Breast epithelium (tissue), 4 donors: ENCODE results near the gene NUDT1. TPM values are rescaled to one million over a fixed set of nuclear protein-coding genes. Genes with fewer than 3 reads are reported as not detected.

Source experiments
- DNase-seq, 2 donors: peaks; one replicate each; pipeline ENCODE4 v3.0.0-alpha.2; 2019; ENCODE audit warnings: low spot score in 2 of 2
- H3K27ac ChIP-seq, 2 donors: fragments of 200-600 bp; sonication (generic) in 1 of 2; one replicate each; pipeline ENCODE4 v1.5.1; 2016 to 2019; ENCODE audit warnings: mild to moderate bottlenecking in 1 of 2
- H3K27me3 ChIP-seq, 2 donors: fragments of 200-600 bp; sonication (generic) in 1 of 2; one replicate each; pipeline versions ENCODE4 v1.5.1 to v1.6.0; 2017 to 2019; ENCODE audit warnings: control low read depth in 1 of 2, mild to moderate bottlenecking in 1 of 2
- H3K36me3 ChIP-seq: fragments of 200-600 bp; one replicate; pipeline ENCODE4 v1.5.1; 2019
- H3K4me1 ChIP-seq, 2 donors: fragments of 200-600 bp; sonication (generic); one replicate each; pipeline ENCODE4 v1.5.1; 2016 to 2019; ENCODE audit warnings: control low read depth in 1 of 2
- H3K4me3 ChIP-seq, 3 donors: fragments of 200-600 bp; sonication (generic); 1 replicate in 2 of 3; 2 replicates in 1 of 3; pipeline ENCODE4 v1.5.1; 2016 to 2019; ENCODE audit warnings: mild to moderate bottlenecking in 3 of 3, moderate library complexity in 2 of 3
- H3K9me3 ChIP-seq, 2 donors: fragments of 200-600 bp; sonication (generic) in 1 of 2; one replicate each; pipeline ENCODE4 v1.5.1; 2016 to 2019; ENCODE audit warnings: control low read depth in 1 of 2
- POLR2A ChIP-seq: fragments of 450-650 bp; IDR thresholded peaks from one replicate; pipeline ENCODE4 v1.6.1; 2016; ENCODE audit warnings: antibody characterized with exemption, mild to moderate bottlenecking, moderate library complexity
- POLR2AphosphoS5 ChIP-seq, 3 donors: sonication (generic); formaldehyde crosslinking; IDR thresholded peaks; one replicate each; pipeline ENCODE4 v1.6.1; 2017; ENCODE audit warnings: antibody characterized with exemption in 3 of 3
- intact Hi-C: fragments of 100-400 bp; cut with DNase I; formaldehyde crosslinking; loops from one replicate; pipeline ENCODE4 v1.15.1; 2023; ENCODE audit warnings: low total_unique reads
- total RNA-seq, 3 donors: library from RNA; depleted of rRNA; stranded (reverse); fragments of >200 nt; gene quantifications; one replicate each; pipeline ENCODE4 v1.1.0, GENCODE V29; 2016
- TF ChIP-seq, protein P1 (sequence below), 3 donors: fragments of 450-650 bp; IDR thresholded peaks; one replicate each; pipeline ENCODE4 v1.5.1; 2016 to 2017; ENCODE audit warnings: antibody characterized with exemption in 3 of 3, mild to moderate bottlenecking in 3 of 3, moderate library complexity in 3 of 3

The NUDT1 gene
- total RNA-seq, 3 donors from 2014 or later, result 13.3 to 28.5 (median 18.0) TPM

DNA sequence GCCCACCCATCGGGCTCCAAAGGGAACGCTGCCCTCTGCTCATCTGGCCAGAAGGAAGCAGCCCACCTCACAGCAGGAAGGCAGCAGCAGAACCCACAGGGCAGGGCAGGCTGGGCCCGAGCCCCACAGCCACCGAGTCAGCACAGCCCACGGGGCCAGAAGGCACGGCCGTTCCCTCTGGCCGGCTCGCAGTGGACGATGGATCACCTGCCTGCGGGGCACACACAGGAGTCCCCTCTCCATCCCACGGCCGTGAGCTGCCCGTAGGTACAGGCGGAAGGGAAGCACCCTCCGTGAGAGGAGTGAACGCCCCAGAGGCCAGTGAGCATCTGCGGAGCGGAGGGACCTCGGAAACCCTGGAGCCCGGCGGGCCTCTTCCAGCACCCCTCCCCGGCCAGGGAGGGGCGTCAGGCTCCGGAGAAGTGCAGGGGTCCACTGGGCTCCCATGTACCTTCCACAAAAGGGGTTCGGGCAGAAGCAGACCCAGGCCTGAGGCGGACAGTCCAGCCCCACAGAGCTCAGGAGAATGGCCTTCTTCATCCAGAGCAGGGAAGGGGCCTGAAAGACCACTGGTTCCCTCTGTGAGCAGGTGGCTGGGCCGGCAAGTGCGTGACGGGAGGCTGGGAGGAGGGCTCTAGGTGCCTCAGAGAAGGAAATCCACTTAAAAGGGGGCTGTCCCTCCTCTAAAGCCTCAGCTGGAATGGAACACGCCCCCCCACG lies 11.7 kb downstream of the NUDT1 start:
- Histone ChIP-seq H3K9me3 (no peaks in the 10 kb centered on the region), H3K27me3 (no peaks in the 10 kb centered on the region), H3K27ac (no peak overlapping the region), H3K4me3 (no peak overlapping the region), H3K36me3 (no peaks in the 10 kb centered on the region), H3K4me1 (peaks cover 0 to 5% of the 10 kb centered on the region in 2 donors)
- intact Hi-C loops, result no loop called here
- no peak for DNase-seq
- TF ChIP-seq POLR2AphosphoS5 (IDR thresholded peaks at IDR 0.05) (no peak), POLR2A (no peak)
- TF ChIP-seq, protein P1, sequence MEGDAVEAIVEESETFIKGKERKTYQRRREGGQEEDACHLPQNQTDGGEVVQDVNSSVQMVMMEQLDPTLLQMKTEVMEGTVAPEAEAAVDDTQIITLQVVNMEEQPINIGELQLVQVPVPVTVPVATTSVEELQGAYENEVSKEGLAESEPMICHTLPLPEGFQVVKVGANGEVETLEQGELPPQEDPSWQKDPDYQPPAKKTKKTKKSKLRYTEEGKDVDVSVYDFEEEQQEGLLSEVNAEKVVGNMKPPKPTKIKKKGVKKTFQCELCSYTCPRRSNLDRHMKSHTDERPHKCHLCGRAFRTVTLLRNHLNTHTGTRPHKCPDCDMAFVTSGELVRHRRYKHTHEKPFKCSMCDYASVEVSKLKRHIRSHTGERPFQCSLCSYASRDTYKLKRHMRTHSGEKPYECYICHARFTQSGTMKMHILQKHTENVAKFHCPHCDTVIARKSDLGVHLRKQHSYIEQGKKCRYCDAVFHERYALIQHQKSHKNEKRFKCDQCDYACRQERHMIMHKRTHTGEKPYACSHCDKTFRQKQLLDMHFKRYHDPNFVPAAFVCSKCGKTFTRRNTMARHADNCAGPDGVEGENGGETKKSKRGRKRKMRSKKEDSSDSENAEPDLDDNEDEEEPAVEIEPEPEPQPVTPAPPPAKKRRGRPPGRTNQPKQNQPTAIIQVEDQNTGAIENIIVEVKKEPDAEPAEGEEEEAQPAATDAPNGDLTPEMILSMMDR (IDR thresholded peaks at IDR 0.05), result no peak

DNA sequence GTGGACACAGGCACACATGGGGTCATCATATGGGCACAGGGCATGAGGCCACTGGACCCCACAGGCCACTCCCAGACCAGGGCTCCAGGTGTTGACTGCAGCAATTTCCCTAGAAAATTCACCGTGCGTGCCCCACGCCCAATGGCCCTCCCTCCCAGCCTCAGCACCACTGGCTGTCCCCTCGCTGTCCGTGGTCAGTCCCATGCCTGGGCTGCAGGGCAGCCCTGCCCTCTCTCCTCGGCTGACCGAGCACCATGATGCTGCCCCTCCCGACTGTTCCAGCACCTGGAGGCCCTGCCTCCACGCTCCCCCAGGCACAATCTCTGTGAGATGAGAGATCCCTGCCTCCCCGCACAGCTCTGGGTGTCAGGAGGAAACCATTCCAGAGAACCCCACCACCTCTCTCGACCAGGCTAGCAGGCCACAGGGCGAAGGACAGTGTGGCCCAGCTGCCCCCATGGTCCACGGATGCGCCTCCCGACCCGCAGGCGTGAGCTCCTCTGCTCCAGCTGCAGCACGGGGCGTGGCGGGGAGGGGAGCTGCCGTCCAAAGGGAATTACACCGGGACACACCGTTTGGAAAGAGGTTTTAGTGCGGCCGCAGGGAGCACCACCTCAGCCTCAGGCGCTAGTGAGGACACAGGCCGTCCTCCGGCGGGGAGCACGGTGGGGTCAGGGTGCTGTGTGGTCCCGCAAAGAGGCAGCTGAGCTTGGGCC lies 12.6 kb downstream of the NUDT1 start:
- H3K27ac ChIP-seq, result no peak overlapping the region
- H3K36me3 ChIP-seq, result no peaks in the 10 kb centered on the region
- no peaks in the 10 kb centered on the region for H3K4me1 ChIP-seq
- H3K9me3 ChIP-seq, result no peaks in the 10 kb centered on the region
- DNase-seq, result no peak
- H3K4me3 ChIP-seq, result no peak overlapping the region
- intact Hi-C loops, result no loop called here
- TF ChIP-seq POLR2AphosphoS5 (IDR thresholded peaks at IDR 0.05), result no peak
- TF ChIP-seq, protein P1 (IDR thresholded peaks at IDR 0.05), result no peak
- no peak for TF ChIP-seq POLR2A
- no peaks in the 10 kb centered on the region for H3K27me3 ChIP-seq

DNA sequence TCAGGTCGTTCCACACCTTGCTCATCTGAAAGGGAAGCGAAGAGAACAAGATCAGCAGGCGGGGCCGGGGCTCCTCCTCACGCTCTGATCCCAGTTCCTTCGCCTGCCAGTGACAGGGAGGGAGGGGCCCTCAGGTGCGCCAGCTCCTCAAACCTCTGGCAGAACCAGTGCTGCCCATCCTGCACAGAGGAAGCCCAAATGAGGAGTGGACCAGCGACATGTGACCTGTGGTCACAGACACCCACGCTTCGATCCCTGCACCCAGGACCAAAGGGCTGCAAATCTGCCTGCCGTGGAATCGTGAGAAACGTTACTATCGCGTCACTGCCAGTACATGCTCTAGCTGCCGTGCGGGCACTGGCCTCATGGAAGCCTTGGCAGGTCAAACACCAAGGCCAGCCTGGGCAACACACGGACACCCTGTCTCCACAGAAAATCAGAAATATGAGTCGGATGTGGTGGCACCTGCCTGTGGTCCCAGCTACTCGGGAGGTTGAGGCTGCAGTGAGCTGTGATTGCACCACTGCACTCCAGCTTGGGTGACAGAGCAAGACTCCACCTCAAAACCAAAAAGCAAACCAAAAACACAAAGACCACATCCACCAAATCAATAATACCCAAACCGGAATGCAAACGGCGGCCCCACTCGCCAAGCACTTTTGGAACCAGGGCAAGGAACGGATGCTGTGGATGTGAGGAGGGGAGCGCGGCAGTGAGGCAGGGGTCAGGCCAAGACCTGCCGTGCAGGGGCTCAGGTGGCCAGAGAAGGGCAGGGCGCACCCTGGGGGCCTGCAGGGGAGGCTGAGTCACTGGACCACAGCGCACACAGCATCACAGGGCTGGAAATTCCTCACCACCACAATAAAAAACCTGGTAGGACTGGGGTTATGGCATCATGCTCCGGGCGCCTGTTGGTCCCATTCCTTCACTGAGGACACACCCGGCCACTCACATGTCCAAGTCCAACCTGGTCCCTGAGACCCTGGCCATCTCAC lies 13.4 kb downstream of the NUDT1 start:
- Histone ChIP-seq H3K9me3 (no peaks in the 10 kb centered on the region), H3K27ac (no peak overlapping the region), H3K4me1 (no peaks in the 10 kb centered on the region), H3K27me3 (no peaks in the 10 kb centered on the region), H3K36me3 (no peaks in the 10 kb centered on the region), H3K4me3 (no peak overlapping the region)
- TF ChIP-seq POLR2A (no peak), POLR2AphosphoS5 (IDR thresholded peaks at IDR 0.05) (no peak)
- TF ChIP-seq, protein P1 (IDR thresholded peaks at IDR 0.05), result no peak
- DNase-seq, result no peak
- intact Hi-C loops, result no loop called here

DNA sequence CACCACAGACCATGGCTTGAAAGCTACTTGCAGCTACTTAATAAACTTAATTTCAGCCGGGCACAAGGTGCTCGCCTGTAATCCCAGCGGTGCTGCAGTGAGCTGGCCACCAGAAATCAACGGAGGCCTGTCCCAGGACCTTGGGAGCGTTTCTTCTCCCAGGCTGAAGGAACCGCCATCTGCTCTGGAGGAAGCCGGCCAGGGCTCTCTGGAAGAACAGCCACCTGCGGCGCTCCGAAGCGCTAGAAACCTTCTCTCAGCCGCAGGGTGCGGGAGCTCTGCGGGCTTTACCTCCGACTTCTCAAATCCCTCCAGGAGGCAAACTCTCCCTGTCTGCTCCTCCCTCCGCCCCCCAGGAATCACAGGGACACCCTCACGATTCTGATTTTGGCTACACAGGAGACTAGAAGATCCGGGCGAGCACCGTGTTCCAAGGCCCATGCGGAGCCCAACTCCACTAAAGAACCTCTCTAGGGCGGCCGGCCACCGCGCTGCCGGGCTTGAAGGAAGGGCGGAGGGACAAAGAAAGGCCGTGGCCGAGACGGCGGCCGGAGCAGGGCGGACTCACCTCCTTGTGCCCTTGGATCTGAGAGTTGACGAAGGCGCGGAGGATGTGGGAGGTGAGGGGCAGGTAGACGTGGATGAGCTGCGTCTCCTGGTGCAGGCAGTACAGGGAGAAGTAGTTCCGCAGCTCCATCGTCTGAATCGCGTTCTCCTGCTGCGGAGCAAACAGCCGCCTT lies 14.4 kb downstream of the NUDT1 start:
- no peaks in the 10 kb centered on the region for H3K36me3 ChIP-seq

More for the DNA sequence above, 14.4 kb downstream of the NUDT1 start:
- H3K4me3 ChIP-seq, result no peak overlapping the region
- intact Hi-C loops, result no loop called here
- H3K27ac ChIP-seq, result no peak overlapping the region
- no peaks in the 10 kb centered on the region for H3K9me3 ChIP-seq
- no peaks in the 10 kb centered on the region for H3K27me3 ChIP-seq
- TF ChIP-seq POLR2AphosphoS5 (IDR thresholded peaks at IDR 0.05) (no peak), POLR2A (no peak)
- TF ChIP-seq, protein P1 (IDR thresholded peaks at IDR 0.05), result no peak
- no peak for DNase-seq
- no peaks in the 10 kb centered on the region for H3K4me1 ChIP-seq
